HG02610 (cell line): Measurements from ENCODE around the gene ARHGAP45.

ENCODE experiments used
- ATAC-seq: cut with Tn5 transposase; IDR thresholded peaks from one replicate; pipeline ENCODE4 v1.9.1; 2021; ENCODE audit warnings: mild to moderate bottlenecking, moderate library complexity; ENCODE audit not compliant: unreplicated experiment

The ARHGAP45 gene

DNA sequence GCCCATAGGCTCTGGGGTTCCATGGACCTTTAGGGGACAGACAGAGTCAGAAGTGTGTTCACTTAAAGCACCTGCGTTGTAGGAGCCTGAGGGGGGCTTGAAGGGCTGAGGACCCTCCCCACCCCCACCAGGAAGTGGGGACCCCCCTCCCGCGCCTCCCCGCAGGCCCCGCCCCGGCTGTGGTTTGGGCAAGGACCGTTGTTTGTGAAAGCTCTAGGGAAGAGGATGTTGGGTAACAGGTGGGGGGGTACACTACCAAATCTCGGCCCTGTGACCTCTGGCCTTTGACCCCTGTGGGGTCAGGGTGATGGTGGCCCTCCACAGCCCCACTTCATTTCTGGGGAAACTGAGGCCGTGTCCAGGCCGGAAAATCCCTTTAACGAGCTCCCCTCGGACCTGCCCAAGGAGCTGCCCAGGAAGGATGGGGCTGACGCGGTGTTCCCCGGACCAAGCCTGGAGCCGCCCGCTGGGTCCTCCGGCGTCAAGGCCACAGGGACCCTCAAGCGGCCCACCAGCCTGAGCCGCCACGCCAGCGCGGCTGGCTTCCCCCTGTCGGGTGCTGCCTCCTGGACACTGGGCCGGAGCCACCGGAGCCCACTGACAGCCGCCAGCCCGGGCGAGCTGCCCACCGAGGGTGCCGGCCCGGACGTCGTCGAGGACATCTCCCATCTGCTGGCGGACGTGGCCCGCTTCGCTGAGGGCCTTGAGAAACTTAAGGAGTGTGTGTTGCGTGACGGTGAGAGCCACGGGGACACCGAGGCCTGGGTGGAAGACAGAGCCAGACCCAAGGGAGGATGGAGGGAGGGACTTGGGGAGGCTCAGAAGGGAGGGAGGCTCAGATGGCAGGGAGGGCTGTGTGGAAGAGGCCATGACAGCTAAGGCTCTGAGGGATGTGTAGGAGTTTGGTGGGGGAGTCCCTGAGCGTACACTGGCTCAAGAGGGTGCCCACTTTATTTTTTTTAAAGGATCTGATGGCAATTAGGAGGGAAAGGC lies 1.3 kb downstream of the ARHGAP45 start:
- no peak for ATAC-seq

DNA sequence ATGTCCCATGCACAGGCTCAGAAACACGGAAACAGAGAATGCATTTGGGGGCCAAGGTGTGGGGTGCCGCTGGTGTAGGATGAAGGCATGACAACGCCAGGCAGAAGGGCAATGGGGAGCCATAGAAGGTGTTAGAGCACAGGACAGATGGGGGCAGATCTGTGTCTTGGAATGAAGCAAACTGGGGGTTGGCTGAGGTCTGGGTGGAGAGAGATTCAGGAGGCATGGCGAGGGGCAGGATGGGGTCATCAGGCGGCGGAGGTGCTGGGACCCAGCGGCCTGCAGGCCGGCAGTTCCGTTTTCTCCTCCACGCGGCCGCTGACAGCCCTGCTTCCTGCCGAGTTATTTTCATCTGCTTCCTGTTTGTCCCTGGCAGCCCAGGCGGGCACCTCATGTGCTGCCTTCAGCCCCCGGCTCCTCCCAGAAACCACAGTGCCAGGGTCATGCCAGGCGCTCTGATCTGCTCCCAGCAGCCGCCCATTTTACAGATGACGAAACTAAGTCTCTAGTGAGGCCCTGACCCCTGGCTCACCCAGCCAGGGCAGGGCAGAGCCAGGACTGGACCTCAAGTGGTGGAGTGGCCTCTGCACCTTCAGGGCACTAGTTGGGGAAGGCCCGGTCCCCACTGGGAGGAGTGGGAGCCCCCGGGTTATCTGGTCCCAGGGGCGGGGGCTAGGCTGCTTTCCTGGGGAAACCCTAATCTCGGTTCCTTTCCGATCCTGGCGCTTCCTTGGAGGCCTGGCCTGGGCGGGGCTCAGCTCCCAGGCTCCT lies 2.2 kb downstream of the ARHGAP45 start:
- no peak for ATAC-seq

DNA sequence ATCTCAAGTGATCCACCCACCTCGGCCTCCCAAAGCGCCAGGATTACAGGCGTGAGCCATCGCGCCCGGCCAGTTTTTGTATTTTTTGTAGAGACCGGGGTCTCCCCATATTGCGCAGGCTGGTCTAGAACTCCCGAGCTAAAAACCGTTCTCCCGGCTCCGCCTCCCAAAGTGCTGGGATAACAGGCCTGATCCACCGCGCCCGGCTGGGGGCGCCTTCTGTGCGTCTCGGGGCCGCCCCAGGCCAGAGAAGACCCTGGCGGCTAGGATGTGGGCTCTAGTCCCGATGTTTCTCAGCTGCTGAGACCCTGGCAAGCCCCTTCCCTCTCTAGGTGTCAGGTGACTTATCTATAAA lies 3.6 kb downstream of the ARHGAP45 start:
- no peak for ATAC-seq

DNA sequence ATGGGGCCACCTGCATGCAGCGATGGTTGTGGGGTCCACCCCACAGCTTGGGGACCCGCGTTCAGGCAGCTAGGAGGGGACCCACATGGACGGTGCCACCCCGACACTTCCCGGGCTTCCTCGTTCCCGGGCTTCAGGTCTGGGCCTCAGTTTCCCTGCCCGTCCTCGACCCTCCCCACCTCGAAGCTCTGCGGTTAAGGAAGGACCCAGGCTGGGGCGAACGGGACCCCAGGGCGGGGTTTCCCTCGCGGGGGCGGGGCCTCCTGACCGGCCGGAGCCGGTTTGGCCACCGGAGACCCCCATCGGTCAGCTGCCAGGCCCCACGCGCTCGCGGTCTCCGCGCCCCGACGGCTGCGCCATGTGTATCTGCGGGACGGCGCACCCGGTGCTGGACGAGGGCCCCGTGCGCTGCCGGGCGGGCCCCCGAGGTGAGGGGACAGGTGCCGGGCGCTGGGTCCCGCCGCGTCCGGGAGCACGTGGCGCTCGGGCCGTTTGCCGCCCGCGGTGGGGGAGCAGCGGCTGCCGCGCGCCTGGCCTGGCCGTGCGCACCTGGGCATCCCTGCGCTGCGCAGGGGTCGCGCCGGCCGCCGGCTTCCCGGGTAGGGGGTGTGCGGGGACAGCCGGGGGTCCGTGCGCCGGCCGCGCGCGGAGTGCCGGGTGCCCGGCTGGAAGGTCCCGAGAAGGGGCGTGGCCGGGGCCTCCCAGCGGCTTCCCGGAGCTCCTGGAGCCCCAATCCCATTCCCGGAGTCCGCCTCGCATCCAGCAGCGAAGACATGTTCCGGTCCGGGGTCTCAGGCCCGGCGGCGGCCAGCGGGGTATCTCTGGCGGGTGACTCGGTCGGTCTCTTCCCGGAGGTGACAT lies 4.2 kb downstream of the ARHGAP45 start:
- no peak for ATAC-seq

DNA sequence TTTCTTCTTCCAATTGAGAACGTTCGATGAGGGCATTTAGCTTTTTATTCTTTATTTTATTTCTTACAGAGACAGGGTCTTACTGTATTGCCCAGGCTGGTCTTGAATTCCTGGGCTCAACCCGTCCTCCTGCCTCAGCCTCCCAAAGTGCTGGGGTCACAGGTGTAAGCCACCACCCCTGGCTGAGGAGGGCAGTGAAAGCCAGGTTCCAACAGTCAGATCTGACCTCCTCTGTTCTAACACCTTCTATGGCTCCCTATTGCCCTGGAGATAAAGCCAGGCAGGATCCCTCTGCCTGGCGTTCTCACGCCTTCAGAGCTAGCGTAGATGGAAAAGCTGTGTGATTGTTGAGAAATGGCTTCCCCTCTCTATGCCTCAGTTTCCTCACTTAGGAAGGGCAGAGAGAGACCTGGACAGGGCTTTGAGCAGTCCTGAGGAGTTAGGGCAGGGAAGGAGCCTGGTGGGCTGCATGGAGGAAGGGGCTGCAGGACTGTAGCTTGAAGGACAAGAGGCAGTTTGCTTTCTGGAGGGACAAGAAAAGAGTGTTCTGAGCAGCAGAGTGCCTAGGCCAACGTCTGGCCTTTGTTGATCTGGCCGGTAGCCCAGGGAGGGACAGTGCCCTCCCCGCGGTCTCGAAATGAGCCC lies 5.5 kb downstream of the ARHGAP45 start:
- no peak for ATAC-seq

DNA sequence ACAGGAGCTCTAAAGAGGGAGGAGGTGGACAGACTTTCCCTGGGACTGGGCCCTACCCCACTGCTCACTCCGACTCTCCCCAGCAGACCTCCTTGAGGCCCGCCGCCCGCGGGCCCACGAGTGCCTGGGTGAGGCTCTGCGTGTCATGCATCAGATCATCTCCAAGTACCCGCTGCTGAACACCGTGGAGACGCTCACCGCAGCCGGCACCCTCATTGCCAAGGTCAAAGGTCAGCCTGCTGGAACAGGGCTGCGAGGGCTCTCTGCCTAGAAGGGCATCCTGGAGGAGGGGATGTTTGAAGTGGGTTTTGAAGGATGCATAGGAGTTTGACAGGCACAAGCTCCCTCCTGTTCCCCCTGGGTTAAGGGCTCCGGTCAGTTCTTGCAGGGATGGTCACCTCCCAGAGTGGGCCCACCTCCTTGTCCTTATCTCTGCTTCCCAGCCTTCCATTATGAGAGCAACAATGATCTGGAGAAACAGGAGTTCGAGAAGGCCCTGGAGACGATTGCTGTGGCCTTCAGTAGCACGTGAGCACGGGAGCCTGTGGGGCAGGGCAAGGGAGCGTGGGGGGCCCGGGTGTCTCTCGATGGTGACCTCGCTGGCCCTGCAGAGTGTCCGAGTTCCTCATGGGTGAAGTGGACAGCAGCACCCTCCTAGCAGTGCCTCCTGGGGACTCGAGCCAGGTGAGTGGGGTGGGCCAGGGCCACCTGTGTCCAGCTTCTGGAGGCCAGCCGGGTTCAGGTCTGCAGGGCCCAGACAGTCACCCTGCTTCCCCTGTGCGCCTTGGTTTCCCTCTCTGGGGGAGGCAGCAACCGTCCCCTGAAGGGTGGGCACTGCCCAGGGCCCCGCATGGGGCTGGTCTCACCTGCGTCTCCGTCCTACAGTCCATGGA lies 6.3 kb downstream of the ARHGAP45 start:
- ATAC-seq: no peak

DNA sequence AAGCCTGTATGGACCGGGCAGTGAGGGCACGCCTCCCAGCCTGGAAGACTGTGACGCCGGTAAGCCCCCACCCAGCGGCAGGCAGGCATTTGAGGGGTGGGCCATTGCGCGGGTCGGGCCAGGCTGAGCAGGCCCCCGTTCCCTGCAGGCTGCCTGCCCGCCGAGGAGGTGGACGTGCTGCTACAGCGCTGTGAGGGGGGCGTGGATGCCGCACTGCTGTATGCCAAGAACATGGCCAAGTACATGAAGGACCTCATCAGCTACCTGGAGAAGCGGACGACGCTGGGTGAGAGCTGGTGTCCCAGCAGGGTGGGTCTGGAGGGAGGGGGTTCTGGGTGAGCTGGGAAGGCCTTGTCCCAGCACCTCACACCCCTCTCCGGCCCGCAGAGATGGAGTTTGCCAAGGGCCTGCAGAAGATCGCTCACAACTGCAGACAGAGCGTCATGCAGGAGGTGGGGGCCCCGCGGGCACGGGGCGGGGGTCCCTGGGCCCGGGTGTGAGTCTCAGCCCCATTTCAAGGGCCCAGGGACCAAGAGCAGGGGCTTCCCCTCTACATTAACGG lies 7.1 kb downstream of the ARHGAP45 start:
- no peak for ATAC-seq

DNA sequence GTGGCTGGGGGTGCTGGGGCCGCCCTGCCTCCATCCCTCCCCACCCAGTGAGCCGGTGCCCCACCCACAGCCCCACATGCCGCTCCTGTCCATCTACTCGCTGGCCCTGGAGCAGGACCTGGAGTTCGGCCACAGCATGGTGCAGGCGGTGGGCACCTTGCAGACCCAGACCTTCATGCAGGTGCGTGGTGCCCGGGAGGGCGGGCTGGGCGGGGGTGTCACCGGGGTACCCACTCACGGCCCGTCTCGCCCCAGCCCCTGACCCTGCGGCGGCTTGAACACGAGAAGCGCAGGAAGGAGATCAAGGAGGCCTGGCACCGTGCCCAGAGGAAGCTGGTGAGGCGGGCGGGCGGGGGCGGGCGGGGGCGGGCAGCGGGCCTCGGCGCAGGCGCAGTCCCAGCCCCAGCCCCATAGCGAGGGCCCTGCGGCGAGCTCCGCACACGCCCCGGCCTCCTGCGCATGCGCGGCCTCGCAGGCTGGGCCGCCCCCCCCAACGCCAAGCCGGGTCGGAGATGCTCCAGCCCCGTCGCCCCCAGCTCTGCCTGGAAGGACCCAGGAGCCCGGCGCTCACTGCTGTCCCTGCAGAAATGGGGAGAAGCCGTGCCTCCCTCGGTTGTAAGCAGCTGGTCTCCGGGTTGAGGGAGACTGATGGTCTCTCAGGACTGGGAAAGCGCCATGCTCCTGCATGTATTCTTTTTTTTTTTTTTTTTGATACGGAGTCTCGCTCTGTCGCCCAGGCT lies 7.7 kb downstream of the ARHGAP45 start:
- no peak for ATAC-seq

DNA sequence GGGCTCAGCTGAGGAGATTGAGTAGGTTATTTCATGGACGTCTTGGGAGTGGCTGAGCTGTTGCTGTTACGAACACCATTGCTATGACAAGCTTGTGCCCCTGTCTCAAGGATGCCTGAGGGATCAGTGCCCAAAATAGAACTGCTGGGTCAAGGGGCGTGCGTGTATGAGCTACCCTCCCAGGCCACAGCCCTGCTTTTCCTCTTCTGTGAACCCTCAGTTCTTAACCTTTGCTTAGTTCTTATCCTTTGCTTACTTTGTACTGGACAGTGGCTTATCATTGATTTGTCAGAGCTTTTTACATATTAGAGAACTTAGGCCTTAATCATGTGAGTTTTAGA lies 9.0 kb downstream of the ARHGAP45 start:
- no peak for ATAC-seq

DNA sequence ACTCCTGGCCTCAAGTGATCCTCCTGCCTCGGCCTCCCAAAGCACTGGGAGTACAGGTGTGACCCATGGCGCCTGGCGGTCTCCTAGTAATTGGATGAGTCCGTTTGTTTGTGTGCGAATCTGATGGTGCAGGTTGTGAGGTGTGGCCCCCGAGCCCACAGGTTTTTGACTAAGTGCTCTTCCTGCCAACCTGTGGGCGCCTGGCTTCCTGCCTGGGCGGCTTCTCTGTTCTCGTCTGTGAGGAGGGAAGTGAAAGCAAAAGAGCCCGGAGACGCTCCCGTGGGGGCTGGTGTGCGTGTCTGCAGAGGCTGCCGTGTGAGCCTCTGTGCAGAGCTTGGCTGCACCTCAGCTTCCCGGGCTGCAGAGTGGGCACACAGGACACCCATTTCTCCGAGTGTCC lies 10.0 kb downstream of the ARHGAP45 start:
- peak; percentile 71 for ATAC-seq

DNA sequence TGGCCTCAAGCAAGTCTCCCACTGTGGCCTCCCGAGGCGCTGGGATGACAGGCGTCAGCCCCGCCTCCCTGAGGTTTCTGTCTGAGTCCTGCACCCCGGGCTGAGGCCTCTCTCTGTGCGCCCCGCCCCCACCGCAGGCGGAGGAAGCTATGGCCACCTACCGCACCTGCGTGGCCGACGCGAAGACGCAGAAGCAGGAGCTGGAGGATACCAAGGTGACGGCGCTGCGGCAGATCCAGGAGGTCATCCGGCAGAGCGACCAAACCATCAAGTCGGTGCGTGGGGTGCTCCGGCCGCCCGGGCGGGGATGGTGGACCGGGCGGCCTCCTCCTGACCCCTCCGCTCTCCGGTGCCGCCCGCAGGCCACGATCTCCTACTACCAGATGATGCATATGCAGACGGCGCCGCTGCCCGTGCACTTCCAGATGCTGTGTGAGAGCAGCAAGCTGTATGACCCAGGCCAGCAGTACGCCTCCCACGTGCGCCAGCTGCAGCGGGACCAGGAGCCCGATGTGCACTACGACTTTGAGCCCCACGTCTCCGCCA lies 12.7 kb downstream of the ARHGAP45 start:
- no peak for ATAC-seq

DNA sequence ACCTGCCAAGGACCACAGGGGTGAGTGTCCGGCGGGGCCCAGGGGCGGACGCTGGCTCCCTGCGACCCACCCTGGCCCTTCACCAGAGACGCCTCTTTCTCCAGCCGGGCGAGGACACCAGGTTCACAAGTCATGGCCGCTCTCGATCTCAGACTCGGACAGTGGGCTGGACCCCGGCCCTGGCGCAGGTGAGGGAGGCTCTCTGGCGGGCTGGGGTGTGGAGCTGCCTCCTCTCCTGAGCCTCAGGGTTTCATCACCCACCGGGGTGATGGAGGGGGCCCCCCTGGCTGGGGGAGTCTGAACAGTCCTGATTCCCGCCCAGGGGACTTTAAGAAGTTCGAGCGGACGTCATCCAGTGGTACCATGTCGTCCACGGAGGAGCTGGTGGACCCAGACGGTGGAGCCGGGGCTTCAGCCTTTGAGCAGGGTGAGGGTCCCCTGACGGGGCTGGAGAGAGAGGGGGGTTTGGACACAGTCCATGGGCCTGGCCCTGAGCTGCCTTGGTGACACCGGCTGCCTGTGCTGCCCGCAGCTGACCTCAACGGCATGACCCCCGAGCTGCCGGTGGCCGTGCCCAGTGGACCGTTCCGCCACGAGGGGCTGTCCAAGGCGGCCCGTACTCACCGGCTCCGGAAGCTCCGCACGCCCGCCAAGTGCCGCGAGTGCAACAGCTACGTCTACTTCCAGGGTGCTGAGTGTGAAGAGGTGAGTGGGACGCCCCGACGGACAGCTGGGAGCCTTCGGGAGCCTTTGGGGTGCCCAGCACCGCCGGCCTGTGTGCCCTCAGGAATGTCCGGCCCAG lies 13.6 kb downstream of the ARHGAP45 start:
- no peak for ATAC-seq

DNA sequence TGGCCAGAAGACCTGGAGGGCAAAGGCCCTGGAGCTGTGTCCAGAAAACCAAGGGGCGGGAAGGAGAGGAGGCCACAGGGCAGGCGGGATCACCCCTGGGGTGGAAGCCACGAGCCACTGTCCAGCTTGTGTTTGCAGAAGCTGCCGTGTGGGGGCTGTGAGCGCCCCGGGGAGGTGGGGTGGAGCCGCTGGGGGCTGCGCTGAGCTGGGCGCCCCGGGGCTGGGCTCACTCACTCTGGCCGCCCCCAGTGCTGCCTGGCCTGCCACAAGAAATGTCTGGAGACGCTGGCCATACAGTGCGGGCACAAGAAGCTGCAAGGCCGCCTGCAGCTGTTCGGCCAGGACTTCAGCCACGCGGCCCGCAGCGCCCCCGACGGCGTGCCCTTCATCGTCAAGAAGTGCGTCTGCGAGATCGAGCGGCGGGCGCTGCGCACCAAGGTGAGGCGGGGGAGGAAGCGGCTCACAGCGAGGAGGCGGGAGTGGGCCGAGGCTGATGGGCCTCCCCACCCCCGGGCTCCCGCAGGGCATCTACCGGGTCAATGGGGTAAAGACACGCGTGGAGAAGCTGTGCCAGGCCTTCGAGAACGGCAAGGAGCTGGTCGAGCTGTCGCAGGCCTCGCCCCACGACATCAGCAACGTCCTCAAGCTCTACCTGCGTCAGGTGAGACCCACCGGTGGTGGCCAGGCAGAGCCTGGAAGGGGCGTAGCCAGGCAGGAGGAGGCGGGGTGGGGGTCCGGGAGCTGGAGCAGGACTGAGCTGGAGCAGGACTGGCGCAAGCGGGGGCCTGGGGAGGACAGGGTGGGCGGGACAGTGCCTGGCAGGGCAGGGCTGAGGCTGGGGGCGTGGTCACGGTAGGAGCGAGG lies 14.6 kb downstream of the ARHGAP45 start:
- no peak for ATAC-seq

DNA sequence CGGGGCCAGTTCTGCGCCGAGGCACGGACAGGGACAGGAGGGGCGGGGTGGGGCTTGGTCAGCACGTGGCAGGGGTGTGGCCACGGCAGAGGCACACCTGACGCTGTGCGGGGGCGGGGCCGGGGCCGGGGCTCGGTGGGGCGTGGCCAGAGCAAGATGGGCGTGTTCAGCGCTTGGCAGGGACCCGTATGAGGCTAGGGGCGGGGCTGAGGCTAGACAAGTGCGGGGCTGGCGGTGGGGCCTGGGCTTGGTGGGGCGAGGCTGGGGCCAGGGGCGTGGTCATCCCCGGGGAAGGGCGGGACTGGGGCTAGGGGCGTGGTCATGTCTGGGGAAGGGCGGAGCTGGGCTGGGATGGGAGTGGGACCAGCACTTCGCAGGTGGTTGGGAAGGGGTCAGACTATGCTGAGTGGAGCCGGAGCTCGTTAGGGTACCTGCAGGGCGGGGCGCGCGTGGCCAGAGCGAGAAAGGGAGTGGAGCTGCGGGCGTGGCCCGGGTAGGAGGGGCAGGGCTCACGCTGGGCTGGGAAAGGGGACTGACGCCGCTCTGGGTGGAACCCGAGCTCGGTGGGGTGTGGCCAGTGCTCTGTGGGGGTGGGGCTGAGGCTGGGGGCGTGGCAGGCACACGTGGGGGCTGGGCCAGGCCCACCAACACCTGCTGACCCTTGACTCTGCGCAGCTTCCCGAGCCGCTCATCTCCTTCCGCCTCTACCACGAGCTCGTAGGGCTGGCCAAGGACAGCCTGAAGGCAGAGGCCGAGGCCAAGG lies 15.4 kb downstream of the ARHGAP45 start:
- ATAC-seq: no peak

DNA sequence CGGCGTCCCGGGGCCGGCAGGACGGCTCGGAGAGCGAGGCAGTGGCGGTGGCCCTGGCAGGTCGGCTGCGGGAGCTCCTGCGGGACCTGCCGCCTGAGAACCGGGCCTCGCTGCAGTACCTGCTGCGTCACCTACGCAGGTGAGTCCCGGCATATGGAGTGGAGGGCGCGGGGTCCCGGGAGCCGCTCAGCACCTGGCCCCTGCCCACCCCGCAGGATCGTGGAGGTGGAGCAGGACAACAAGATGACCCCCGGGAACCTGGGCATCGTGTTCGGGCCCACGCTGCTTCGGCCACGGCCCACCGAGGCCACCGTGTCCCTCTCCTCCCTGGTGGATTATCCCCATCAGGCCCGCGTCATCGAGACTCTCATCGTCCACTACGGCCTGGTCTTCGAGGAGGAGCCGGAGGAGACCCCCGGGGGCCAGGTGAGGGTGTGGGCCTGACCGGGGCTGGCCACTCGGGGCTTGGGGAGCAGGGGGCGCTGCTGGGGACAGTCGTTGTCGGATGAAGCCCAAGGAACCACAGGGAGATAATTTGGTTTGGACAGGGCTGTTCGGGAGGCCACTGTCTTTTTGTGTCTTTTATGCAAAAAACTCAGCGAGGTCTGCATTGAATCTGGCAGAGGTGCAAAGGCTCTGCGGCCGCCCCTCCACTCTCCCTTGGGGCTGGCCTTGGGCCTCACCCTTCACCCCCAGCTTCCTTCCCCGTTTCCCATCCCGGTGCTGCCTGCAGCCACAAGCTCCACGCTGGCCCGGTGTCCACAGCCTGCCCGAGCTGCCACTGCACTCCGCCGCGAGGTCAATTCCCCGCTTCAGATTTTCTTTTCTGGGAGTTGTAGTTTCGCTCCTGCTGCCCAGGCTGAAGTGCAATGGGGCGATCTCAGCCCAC lies 16.2 kb downstream of the ARHGAP45 start:
- no peak for ATAC-seq
